Endothelial cell of umbilical vein (primary cell): Measurements from ENCODE around the gene PROM1.

Source experiments
- EZH2 ChIP-seq: IDR thresholded peaks from 2 replicates; pipeline ENCODE4 v1.6.1; 2012; ENCODE audit warnings: borderline replicate concordance, low read depth, mild to moderate bottlenecking, moderate library complexity, low read length, inconsistent platforms; ENCODE audit not compliant: severe bottlenecking
- POLR2A ChIP-seq: IDR thresholded peaks from 2 replicates; pipeline ENCODE4 v1.6.1; 2012; ENCODE audit warnings: low read depth, mild to moderate bottlenecking, control low read depth, low read length
- TF ChIP-seq, protein P1 (sequence below): IDR thresholded peaks from 2 replicates; pipeline ENCODE4 v1.6.1; 2011; ENCODE audit not compliant: insufficient read depth, insufficient read length
- TF ChIP-seq, protein P2 (sequence below), 2 donors: IDR thresholded peaks; 1 replicate in 1 of 2; 2 replicates in 1 of 2; pipeline ENCODE4 v1.5.1; 2011; ENCODE audit warnings: low read length in 2 of 2, mild to moderate bottlenecking in 2 of 2, moderate library complexity in 2 of 2, control low read depth in 1 of 2, inconsistent platforms in 1 of 2, low read depth in 1 of 2; ENCODE audit not compliant: insufficient read depth in 1 of 2; ENCODE audit errors: extremely low read depth in 1 of 2

- TF ChIP-seq, protein P1, sequence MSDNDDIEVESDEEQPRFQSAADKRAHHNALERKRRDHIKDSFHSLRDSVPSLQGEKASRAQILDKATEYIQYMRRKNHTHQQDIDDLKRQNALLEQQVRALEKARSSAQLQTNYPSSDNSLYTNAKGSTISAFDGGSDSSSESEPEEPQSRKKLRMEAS: no peak
- TF ChIP-seq, protein P2, sequence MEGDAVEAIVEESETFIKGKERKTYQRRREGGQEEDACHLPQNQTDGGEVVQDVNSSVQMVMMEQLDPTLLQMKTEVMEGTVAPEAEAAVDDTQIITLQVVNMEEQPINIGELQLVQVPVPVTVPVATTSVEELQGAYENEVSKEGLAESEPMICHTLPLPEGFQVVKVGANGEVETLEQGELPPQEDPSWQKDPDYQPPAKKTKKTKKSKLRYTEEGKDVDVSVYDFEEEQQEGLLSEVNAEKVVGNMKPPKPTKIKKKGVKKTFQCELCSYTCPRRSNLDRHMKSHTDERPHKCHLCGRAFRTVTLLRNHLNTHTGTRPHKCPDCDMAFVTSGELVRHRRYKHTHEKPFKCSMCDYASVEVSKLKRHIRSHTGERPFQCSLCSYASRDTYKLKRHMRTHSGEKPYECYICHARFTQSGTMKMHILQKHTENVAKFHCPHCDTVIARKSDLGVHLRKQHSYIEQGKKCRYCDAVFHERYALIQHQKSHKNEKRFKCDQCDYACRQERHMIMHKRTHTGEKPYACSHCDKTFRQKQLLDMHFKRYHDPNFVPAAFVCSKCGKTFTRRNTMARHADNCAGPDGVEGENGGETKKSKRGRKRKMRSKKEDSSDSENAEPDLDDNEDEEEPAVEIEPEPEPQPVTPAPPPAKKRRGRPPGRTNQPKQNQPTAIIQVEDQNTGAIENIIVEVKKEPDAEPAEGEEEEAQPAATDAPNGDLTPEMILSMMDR (IDR thresholded peaks at IDR 0.05; ENCODE audit: extremely low read depth in 1 of 2, insufficient read depth in 1 of 2, low read depth in 1 of 2, low read length in 2 of 2): no peak
- TF ChIP-seq EZH2 (no peak), POLR2A (no peak)
These were observed 51.4 kb downstream of the PROM1 start for GRCh38 chr4:16032396-16032770.
